ENCODE measurements around the gene LGALS1.

DNA sequence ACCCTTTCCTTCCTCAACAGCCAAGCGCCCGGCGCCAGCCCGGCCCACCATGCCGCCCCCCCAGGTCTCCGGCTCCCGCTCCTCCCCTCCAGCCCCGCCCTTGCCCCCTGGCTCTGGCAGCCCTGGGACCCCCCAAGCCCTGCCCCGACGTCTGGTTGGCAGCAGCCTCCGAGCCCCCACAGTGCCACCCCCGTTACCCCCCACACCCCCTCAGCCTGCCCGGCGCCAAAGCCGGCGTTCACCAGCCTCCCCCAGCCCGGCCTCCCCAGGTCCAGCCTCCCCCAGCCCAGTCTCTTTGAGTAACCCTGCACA lies 20.2 kb upstream of the LGALS1 start:
- TF ChIP-seq CTCF (IDR thresholded peaks at IDR 0.05) (no peak), POLR2AphosphoS5 (IDR thresholded peaks at IDR 0.05) (no peak)

Data from breast epithelium (tissue), 3 donors.